Peyer's patch (tissue), 4 donors: ENCODE results near the gene TST.

Experiments
- CTCF ChIP-seq, 6 experiments: fragments of 450-650 bp in 4 of 6; fragments of 200-600 bp in 2 of 6; sonication (generic) in 1 of 6; IDR thresholded peaks; one replicate each; pipeline ENCODE4 v1.5.1; 2017 to 2019; ENCODE audit warnings: antibody characterized with exemption in 6 of 6, mild to moderate bottlenecking in 3 of 6, moderate library complexity in 1 of 6
- POLR2A ChIP-seq, 2 donors: fragments of 450-650 bp; IDR thresholded peaks; one replicate each; pipeline ENCODE4 v1.5.1; 2017; ENCODE audit warnings: antibody characterized with exemption in 2 of 2, mild to moderate bottlenecking in 2 of 2, moderate library complexity in 2 of 2

GRCh38 chr22:37032134-37032534, 12.9 kb upstream of the TST start:
- TF ChIP-seq POLR2A (IDR thresholded peaks at IDR 0.05) (no peak), CTCF (IDR thresholded peaks at IDR 0.05) (no peak)
